Breast epithelium (tissue), 3 donors: ENCODE results near the gene NHP2.

Experiments used
- POLR2A ChIP-seq: fragments of 450-650 bp; IDR thresholded peaks from one replicate; pipeline ENCODE4 v1.6.1; 2016; ENCODE audit warnings: antibody characterized with exemption, mild to moderate bottlenecking, moderate library complexity
- TF ChIP-seq, protein P1 (sequence below), 3 donors: fragments of 450-650 bp; IDR thresholded peaks; one replicate each; pipeline ENCODE4 v1.5.1; 2016 to 2017; ENCODE audit warnings: antibody characterized with exemption in 3 of 3, mild to moderate bottlenecking in 3 of 3, moderate library complexity in 3 of 3

GRCh38 chr5:178131446-178131996 is 22.2 kb downstream of the NHP2 start:
- TF ChIP-seq, protein P1, sequence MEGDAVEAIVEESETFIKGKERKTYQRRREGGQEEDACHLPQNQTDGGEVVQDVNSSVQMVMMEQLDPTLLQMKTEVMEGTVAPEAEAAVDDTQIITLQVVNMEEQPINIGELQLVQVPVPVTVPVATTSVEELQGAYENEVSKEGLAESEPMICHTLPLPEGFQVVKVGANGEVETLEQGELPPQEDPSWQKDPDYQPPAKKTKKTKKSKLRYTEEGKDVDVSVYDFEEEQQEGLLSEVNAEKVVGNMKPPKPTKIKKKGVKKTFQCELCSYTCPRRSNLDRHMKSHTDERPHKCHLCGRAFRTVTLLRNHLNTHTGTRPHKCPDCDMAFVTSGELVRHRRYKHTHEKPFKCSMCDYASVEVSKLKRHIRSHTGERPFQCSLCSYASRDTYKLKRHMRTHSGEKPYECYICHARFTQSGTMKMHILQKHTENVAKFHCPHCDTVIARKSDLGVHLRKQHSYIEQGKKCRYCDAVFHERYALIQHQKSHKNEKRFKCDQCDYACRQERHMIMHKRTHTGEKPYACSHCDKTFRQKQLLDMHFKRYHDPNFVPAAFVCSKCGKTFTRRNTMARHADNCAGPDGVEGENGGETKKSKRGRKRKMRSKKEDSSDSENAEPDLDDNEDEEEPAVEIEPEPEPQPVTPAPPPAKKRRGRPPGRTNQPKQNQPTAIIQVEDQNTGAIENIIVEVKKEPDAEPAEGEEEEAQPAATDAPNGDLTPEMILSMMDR (IDR thresholded peaks at IDR 0.05): no peak
- TF ChIP-seq POLR2A: no peak
